Inflammatory macrophage (primary cell): ENCODE results near the gene SNX15.

Experiments used
- DNase-seq, 2 donors: peaks; one replicate each; pipeline ENCODE4 v3.0.0-alpha.2; 2020 to 2022

The SNX15 gene

GRCh38 chr11:65057526-65057925, 30.3 kb downstream of the SNX15 start:
- no peak for DNase-seq

GRCh38 chr11:65058012-65058411, 30.8 kb downstream of the SNX15 start:
- no peak for DNase-seq

- no peak for DNase-seq
Observed at GRCh38 chr11:65058419-65059054, 31.3 kb downstream of the SNX15 start, which contains the start of gene NAALADL1. Gene NAALADL1 (minus strand): TSS chr11:65058553. CDS start chr11:65058521, 32 bp downstream.

GRCh38 chr11:65059523-65059922, 32.3 kb downstream of the SNX15 start:
- DNase-seq: no peak

GRCh38 chr11:65059959-65060824, 33.0 kb downstream of the SNX15 start:
- no peak for DNase-seq

- no peak for DNase-seq
Observed at GRCh38 chr11:65060913-65061408, 33.7 kb downstream of the SNX15 start.

GRCh38 chr11:65063532-65063931, 36.3 kb downstream of the SNX15 start:
- peak in 1 of 2 donors; percentile 20 for DNase-seq

- DNase-seq: no peak
Observed at GRCh38 chr11:65064847-65065240, 37.6 kb downstream of the SNX15 start.

GRCh38 chr11:65065851-65066250, 38.6 kb downstream of the SNX15 start:
- peak in 1 of 2 donors; percentile 31 for DNase-seq

GRCh38 chr11:65066315-65066714, 39.1 kb downstream of the SNX15 start:
- DNase-seq: no peak

- no peak for DNase-seq
Observed at GRCh38 chr11:65066805-65067291, 39.6 kb downstream of the SNX15 start.

- DNase-seq: no peak
Observed at GRCh38 chr11:65067446-65067845, 40.2 kb downstream of the SNX15 start.

GRCh38 chr11:65069217-65069616, 42.0 kb downstream of the SNX15 start:
- peak in 1 of 2 donors; percentile 27 for DNase-seq

GRCh38 chr11:65071907-65072630, 44.8 kb downstream of the SNX15 start:
- peak in 1 of 2 donors; percentile 25 for DNase-seq

GRCh38 chr11:65072631-65072966, 45.4 kb downstream of the SNX15 start:
- no peak for DNase-seq

GRCh38 chr11:65077451-65077850, 50.2 kb downstream of the SNX15 start:
- peak in 1 of 2 donors; percentile 59 for DNase-seq

GRCh38 chr11:65078151-65078550, 50.9 kb downstream of the SNX15 start:
- peak; percentile 57 to 69 for DNase-seq

- DNase-seq: no peak
Observed at GRCh38 chr11:65078786-65079342, 51.6 kb downstream of the SNX15 start.

GRCh38 chr11:65083134-65083833, 56.0 kb downstream of the SNX15 start:
- DNase-seq: no peak

GRCh38 chr11:65083834-65084597, 56.8 kb downstream of the SNX15 start, which contains the start of the genes CDCA5 and ZFPL1:
Gene CDCA5 (minus strand): TSS chr11:65084040. CDS start chr11:65083978, 62 bp downstream.
Gene ZFPL1 (plus strand): TSS chr11:65084222. CDS start chr11:65084699, 477 bp downstream.
- DNase-seq: peak; percentile 96
